ENCODE measurements around the gene MPZL3. TPM values are rescaled to one million over a fixed set of nuclear protein-coding genes. Genes with fewer than 3 reads are reported as not detected.

MPZL3 gene
- polyA plus RNA-seq, 2 of the 4 experiments (the other 2 are of a cell fraction), result 0.34 to 1.0 TPM

- Histone ChIP-seq H3K4me2 (no peak overlapping the region), H3K9me3 (no peaks in the 10 kb centered on the region), H3K4me1 (no peaks in the 10 kb centered on the region), H3K27ac (no peak overlapping the region), H3K4me3 (no peak overlapping the region)
- no peak for FAIRE-seq
- 100% methylated on average over 1 of the region's 1 CpG for WGBS (ENCODE audit: missing lambda C conversion rate)
- CTCF ChIA-PET, result no interaction called here
- POLR2A ChIA-PET, result no interaction called here
- DNase-seq (ENCODE audit: low read depth in 1 of 2, low spot score in 1 of 2), result no peak
- no peak for ATAC-seq
- TF ChIP-seq ZFP36 (IDR thresholded peaks at IDR 0.05; ENCODE audit: borderline replicate concordance, partially characterized antibody) (no peak), ZSCAN20 (CRISPR knock-in tag; IDR thresholded peaks at IDR 0.05) (no peak), HOXB5 (CRISPR knock-in tag; IDR thresholded peaks at IDR 0.05) (no peak), MAZ (IDR thresholded peaks at IDR 0.05; ENCODE audit: borderline replicate concordance, low read depth, low read length) (no peak), SREBF2 (IDR thresholded peaks at IDR 0.05) (no peak), RAD21 (conservative IDR thresholded peaks at IDR 0.05 in 1 of 2, IDR thresholded peaks at IDR 0.05 in 1 of 2) (no peak)
Observed at GRCh38 chr11:118281284-118281683, 29.1 kb upstream of the MPZL3 start.

GRCh38 chr11:118277312-118277711 is 25.1 kb upstream of the MPZL3 start:
- Histone ChIP-seq H3K9me3 (no peaks in the 10 kb centered on the region), H3K27ac (no peak overlapping the region), H3K4me3 (no peak overlapping the region), H3K4me2 (no peak overlapping the region), H3K4me1 (no peaks in the 10 kb centered on the region)
- CTCF ChIA-PET, result interaction anchor here (0.7 to 2.4 kb wide), 4 partner anchors 14 to 106 kb away, joined by 3 to 8 read pairs (median 3); partner anchors contain the start of gene MPZL2
- POLR2A ChIA-PET, result no interaction called here
- no peak for TF ChIP-seq EHF (CRISPR knock-in tag; IDR thresholded peaks at IDR 0.05)
- TF ChIP-seq EP300 (IDR thresholded peaks at IDR 0.05), result no peak
- TF ChIP-seq ELK1 (IDR thresholded peaks at IDR 0.05; ENCODE audit: low read depth, low read length), result no peak
- no peak for TF ChIP-seq FOSB (CRISPR knock-in tag; IDR thresholded peaks at IDR 0.05)
- no peak for TF ChIP-seq RAD21 (conservative IDR thresholded peaks at IDR 0.05 in 1 of 2, IDR thresholded peaks at IDR 0.05 in 1 of 2)
- TF ChIP-seq HMGXB4 (CRISPR knock-in tag; IDR thresholded peaks at IDR 0.05; ENCODE audit: borderline replicate concordance), result no peak
- no peak for TF ChIP-seq HOXB13 (CRISPR knock-in tag; IDR thresholded peaks at IDR 0.05; ENCODE audit: low read depth)
- TF ChIP-seq CTCF (IDR thresholded peaks at IDR 0.05), result no peak
- no peak for TF ChIP-seq POLR2AphosphoS2 (conservative IDR thresholded peaks at IDR 0.05; ENCODE audit: low read length)
- TF ChIP-seq KDM5A (IDR thresholded peaks at IDR 0.05), result no peak
- no peak for TF ChIP-seq NR3C1 (IDR thresholded peaks at IDR 0.05)
- 56% methylated on average over 1 of the region's 1 CpG for WGBS (ENCODE audit: missing lambda C conversion rate)
- ATAC-seq, result no peak
- DNase-seq (ENCODE audit: low read depth in 1 of 2, low spot score in 1 of 2), result no peak
- FAIRE-seq, result no peak

- DNase-seq (ENCODE audit: low read depth in 1 of 2, low spot score in 1 of 2) (no peak), ATAC-seq (no peak), FAIRE-seq (no peak)
- H3K27ac ChIP-seq, result no peak overlapping the region
- POLR2A ChIA-PET, result no interaction called here
- H3K9me3 ChIP-seq, result no peaks in the 10 kb centered on the region
- 45% methylated on average over 1 of the region's 1 CpG for WGBS (ENCODE audit: missing lambda C conversion rate)
- no peak overlapping the region for H3K4me2 ChIP-seq
- no peaks in the 10 kb centered on the region for H3K4me1 ChIP-seq
- no peak overlapping the region for H3K4me3 ChIP-seq
- TF ChIP-seq NR3C1 (IDR thresholded peaks at IDR 0.05), result no peak
- no peak for TF ChIP-seq ZSCAN20 (CRISPR knock-in tag; IDR thresholded peaks at IDR 0.05)
- no peak for TF ChIP-seq SMC3 (IDR thresholded peaks at IDR 0.05)
- no peak for TF ChIP-seq TP53 (CRISPR knock-in tag; IDR thresholded peaks at IDR 0.05)
- TF ChIP-seq E2F6 (IDR thresholded peaks at IDR 0.05; ENCODE audit: borderline replicate concordance, low read depth), result no peak
- no peak for TF ChIP-seq TFCP2L1 (CRISPR knock-in tag; IDR thresholded peaks at IDR 0.05)
- no peak for TF ChIP-seq NPAS2 (CRISPR knock-in tag; IDR thresholded peaks at IDR 0.05; ENCODE audit: borderline replicate concordance)
- no peak for TF ChIP-seq FOXS1 (CRISPR knock-in tag; IDR thresholded peaks at IDR 0.05)
- no peak for TF ChIP-seq CHD2 (IDR thresholded peaks at IDR 0.05; ENCODE audit: low read length, partially characterized antibody)
- CTCF ChIA-PET, result no interaction called here
Observed at GRCh38 chr11:118276422-118276821, 24.3 kb upstream of the MPZL3 start.

Data from A549 (cell line).